ENCODE measurements around the gene RGS5. TPM values are rescaled to one million over a fixed set of nuclear protein-coding genes. Genes with fewer than 3 reads are reported as not detected.
"Not testable (repeated sequence)": the region's sequence is repeated elsewhere in the genome, so short reads cannot be mapped to it uniquely, and the experiment has no call there.

The RGS5 gene
- total and polyA plus RNA-seq, 4 experiments from 2014 or later = 1.3 to 5.7 (median 2.2) TPM

- Mint-ChIP-seq H3K9me3 (peaks cover 0 to 6% (median 2%) of the 10 kb centered on the region in 8 donors), H3K36me3 (peaks cover 0 to 9% of the 10 kb centered on the region in 2 donors), H3K27ac (no peak overlapping the region), H3K27me3 (peaks cover 0 to 2% of the 10 kb centered on the region in 2 donors), H3K4me1 (no peaks in the 10 kb centered on the region), H3K4me3 (no peak overlapping the region)
- DNase-seq = no peak
- intact Hi-C loops (cut with micrococcal nuclease) = no loop called here
- H3K9me3 ChIP-seq (ENCODE audit: control insufficient read depth in 1 of 2, low read length in 2 of 2) = no peaks in the 10 kb centered on the region
- no peaks in the 10 kb centered on the region for H3K27me3 ChIP-seq (ENCODE audit: insufficient read depth, low read length)
- H3K27ac ChIP-seq (ENCODE audit: low read depth, low read length) = no peak overlapping the region
- CTCF ChIA-PET (ENCODE audit: partially characterized antibody) = no interaction called here
- no peaks in the 10 kb centered on the region for H3K36me3 ChIP-seq (ENCODE audit: insufficient read depth, low read length)
- H3K4me3 ChIP-seq (ENCODE audit: low read length in 2 of 2) = no peak overlapping the region
- POLR2A ChIA-PET (ENCODE audit: partially characterized antibody) = no interaction called here
- H3K4me1 ChIP-seq (ENCODE audit: insufficient read depth, low read length) = no peaks in the 10 kb centered on the region
These were observed 28.7 kb upstream of the RGS5 start for GRCh38 chr1:163231385-163231784.

GRCh38 chr1:163230827-163231226 lies 28.1 kb upstream of the RGS5 start:
- H3K4me1 ChIP-seq (ENCODE audit: insufficient read depth, low read length) = no peaks in the 10 kb centered on the region
- H3K9me3 ChIP-seq (ENCODE audit: control insufficient read depth in 1 of 2, low read length in 2 of 2) = no peaks in the 10 kb centered on the region
- no peak overlapping the region for H3K27ac ChIP-seq (ENCODE audit: low read depth, low read length)
- no peaks in the 10 kb centered on the region for H3K36me3 ChIP-seq (ENCODE audit: insufficient read depth, low read length)
- no peaks in the 10 kb centered on the region for H3K4me1 Mint-ChIP-seq
- peaks cover 0 to 9% of the 10 kb centered on the region in 2 donors for H3K36me3 Mint-ChIP-seq
- H3K27me3 Mint-ChIP-seq = peaks cover 0 to 2% of the 10 kb centered on the region in 2 donors
- no peak overlapping the region for H3K4me3 ChIP-seq (ENCODE audit: low read length in 2 of 2)
- no peaks in the 10 kb centered on the region for H3K27me3 ChIP-seq (ENCODE audit: insufficient read depth, low read length)
- intact Hi-C loops (cut with micrococcal nuclease) = no loop called here
- ChIA-PET POLR2A (ENCODE audit: partially characterized antibody) (no interaction called here), CTCF (ENCODE audit: partially characterized antibody) (no interaction called here)
- no peak overlapping the region for H3K4me3 Mint-ChIP-seq
- no peak overlapping the region for H3K27ac Mint-ChIP-seq
- H3K9me3 Mint-ChIP-seq = peaks cover 0 to 6% (median 2%) of the 10 kb centered on the region in 8 donors
- no peak for DNase-seq

- H3K27me3 ChIP-seq (ENCODE audit: insufficient read depth, low read length); POLR2A ChIA-PET (ENCODE audit: partially characterized antibody); CTCF ChIA-PET (ENCODE audit: partially characterized antibody); intact Hi-C loops (cut with micrococcal nuclease); H3K4me1 Mint-ChIP-seq; H3K9me3 ChIP-seq (ENCODE audit: control insufficient read depth in 1 of 2, low read length in 2 of 2); H3K4me3 Mint-ChIP-seq; H3K36me3 ChIP-seq (ENCODE audit: insufficient read depth, low read length); H3K27me3 Mint-ChIP-seq; H3K27ac ChIP-seq (ENCODE audit: low read depth, low read length); H3K9me3 Mint-ChIP-seq; H3K4me3 ChIP-seq (ENCODE audit: low read length in 2 of 2); H3K4me1 ChIP-seq (ENCODE audit: insufficient read depth, low read length); H3K27ac Mint-ChIP-seq; DNase-seq; H3K36me3 Mint-ChIP-seq: not testable (repeated sequence)
These were observed 25.6 kb upstream of the RGS5 start for GRCh38 chr1:163228271-163228670.

- H3K9me3 Mint-ChIP-seq = peaks cover 0 to 9% (median 2%) of the 10 kb centered on the region in 8 donors
- no peaks in the 10 kb centered on the region for H3K9me3 ChIP-seq (ENCODE audit: control insufficient read depth in 1 of 2, low read length in 2 of 2)
- H3K4me3 ChIP-seq (ENCODE audit: low read length in 2 of 2) = no peak overlapping the region
- no peaks in the 10 kb centered on the region for H3K4me1 Mint-ChIP-seq
- POLR2A ChIA-PET (ENCODE audit: partially characterized antibody) = no interaction called here
- H3K4me1 ChIP-seq (ENCODE audit: insufficient read depth, low read length) = no peaks in the 10 kb centered on the region
- H3K27ac Mint-ChIP-seq = no peak overlapping the region
- no peak for DNase-seq
- no peaks in the 10 kb centered on the region for H3K27me3 ChIP-seq (ENCODE audit: insufficient read depth, low read length)
- H3K27ac ChIP-seq (ENCODE audit: low read depth, low read length) = no peak overlapping the region
- CTCF ChIA-PET (ENCODE audit: partially characterized antibody) = no interaction called here
- H3K36me3 ChIP-seq (ENCODE audit: insufficient read depth, low read length) = no peaks in the 10 kb centered on the region
- peaks cover 0 to 9% of the 10 kb centered on the region in 2 donors for H3K36me3 Mint-ChIP-seq
- peaks cover 0 to 2% of the 10 kb centered on the region in 2 donors for H3K27me3 Mint-ChIP-seq
- H3K4me3 Mint-ChIP-seq = no peak overlapping the region
- intact Hi-C loops (cut with micrococcal nuclease) = no loop called here
These were observed 24.4 kb upstream of the RGS5 start for GRCh38 chr1:163227126-163227525.

GRCh38 chr1:163213626-163214025 lies 10.9 kb upstream of the RGS5 start:
- Histone ChIP-seq H3K27ac (ENCODE audit: low read depth, low read length) (no peak overlapping the region), H3K4me3 (ENCODE audit: low read length in 2 of 2) (no peak overlapping the region), H3K27me3 (ENCODE audit: insufficient read depth, low read length) (no peaks in the 10 kb centered on the region), H3K4me1 (ENCODE audit: insufficient read depth, low read length) (no peaks in the 10 kb centered on the region), H3K36me3 (ENCODE audit: insufficient read depth, low read length) (no peaks in the 10 kb centered on the region), H3K9me3 (ENCODE audit: control insufficient read depth in 1 of 2, low read length in 2 of 2) (no peaks in the 10 kb centered on the region)
- Mint-ChIP-seq H3K4me1 (no peaks in the 10 kb centered on the region), H3K36me3 (no peaks in the 10 kb centered on the region), H3K4me3 (no peak overlapping the region), H3K27ac (no peak overlapping the region), H3K27me3 (peaks cover 1 to 3% of the 10 kb centered on the region in 2 donors), H3K9me3 (no peaks in the 10 kb centered on the region)
- ChIA-PET POLR2A (ENCODE audit: partially characterized antibody) (no interaction called here), CTCF (ENCODE audit: partially characterized antibody) (interaction anchor here (1.5 kb wide), 1 partner anchor 10 kb away, joined by 3 read pairs; no protein-coding TSS in a partner anchor)
- intact Hi-C loops (cut with micrococcal nuclease) = no loop called here
- no peak for DNase-seq

GRCh38 chr1:163211667-163212066 lies 9.0 kb upstream of the RGS5 start:
- Histone ChIP-seq H3K36me3 (ENCODE audit: insufficient read depth, low read length) (no peaks in the 10 kb centered on the region), H3K9me3 (ENCODE audit: control insufficient read depth in 1 of 2, low read length in 2 of 2) (no peaks in the 10 kb centered on the region), H3K27me3 (ENCODE audit: insufficient read depth, low read length) (no peaks in the 10 kb centered on the region), H3K4me3 (ENCODE audit: low read length in 2 of 2) (no peak overlapping the region), H3K4me1 (ENCODE audit: insufficient read depth, low read length) (no peaks in the 10 kb centered on the region), H3K27ac (ENCODE audit: low read depth, low read length) (no peak overlapping the region)
- DNase-seq = no peak
- Mint-ChIP-seq H3K4me1 (no peaks in the 10 kb centered on the region), H3K4me3 (no peak overlapping the region), H3K27ac (no peak overlapping the region), H3K36me3 (no peaks in the 10 kb centered on the region), H3K27me3 (peaks cover 1 to 3% of the 10 kb centered on the region in 2 donors), H3K9me3 (no peaks in the 10 kb centered on the region)
- ChIA-PET CTCF (ENCODE audit: partially characterized antibody) (no interaction called here), POLR2A (ENCODE audit: partially characterized antibody) (no interaction called here)
- intact Hi-C loops (cut with micrococcal nuclease) = no loop called here

- H3K27ac Mint-ChIP-seq = no peak overlapping the region
- no peak overlapping the region for H3K4me3 Mint-ChIP-seq
- no peaks in the 10 kb centered on the region for H3K36me3 Mint-ChIP-seq
- Histone ChIP-seq H3K4me3 (ENCODE audit: low read length in 2 of 2) (no peak overlapping the region), H3K9me3 (ENCODE audit: control insufficient read depth in 1 of 2, low read length in 2 of 2) (no peaks in the 10 kb centered on the region), H3K4me1 (ENCODE audit: insufficient read depth, low read length) (no peaks in the 10 kb centered on the region), H3K36me3 (ENCODE audit: insufficient read depth, low read length) (no peaks in the 10 kb centered on the region), H3K27me3 (ENCODE audit: insufficient read depth, low read length) (no peaks in the 10 kb centered on the region), H3K27ac (ENCODE audit: low read depth, low read length) (no peak overlapping the region)
- H3K27me3 Mint-ChIP-seq = no peaks in the 10 kb centered on the region
- DNase-seq = no peak
- H3K4me1 Mint-ChIP-seq = no peaks in the 10 kb centered on the region
- ChIA-PET POLR2A (ENCODE audit: partially characterized antibody) (no interaction called here), CTCF (ENCODE audit: partially characterized antibody) (no interaction called here)
- no peaks in the 10 kb centered on the region for H3K9me3 Mint-ChIP-seq
- intact Hi-C loops (cut with micrococcal nuclease) = no loop called here
These were observed 2.8 kb upstream of the RGS5 start for GRCh38 chr1:163205513-163205912.

GRCh38 chr1:163203561-163203960 lies 845 bp upstream of the RGS5 start:
- H3K27me3 ChIP-seq (ENCODE audit: insufficient read depth, low read length) = no peaks in the 10 kb centered on the region
- no peak overlapping the region for H3K4me3 ChIP-seq (ENCODE audit: low read length in 2 of 2)
- ChIA-PET POLR2A (ENCODE audit: partially characterized antibody) (no interaction called here), CTCF (ENCODE audit: partially characterized antibody) (no interaction called here)
- Mint-ChIP-seq H3K9me3 (no peaks in the 10 kb centered on the region), H3K4me3 (no peak overlapping the region), H3K27ac (peak overlapping the region in 1 of 7 donors; percentile 1), H3K27me3 (no peaks in the 10 kb centered on the region), H3K4me1 (no peaks in the 10 kb centered on the region), H3K36me3 (no peaks in the 10 kb centered on the region)
- no peak overlapping the region for H3K27ac ChIP-seq (ENCODE audit: low read depth, low read length)
- DNase-seq = no peak
- H3K4me1 ChIP-seq (ENCODE audit: insufficient read depth, low read length) = no peaks in the 10 kb centered on the region
- intact Hi-C loops (cut with micrococcal nuclease) = no loop called here
- H3K9me3 ChIP-seq (ENCODE audit: control insufficient read depth in 1 of 2, low read length in 2 of 2) = no peaks in the 10 kb centered on the region
- no peaks in the 10 kb centered on the region for H3K36me3 ChIP-seq (ENCODE audit: insufficient read depth, low read length)
